A549 (cell line): Measurements from ENCODE around the gene SYK. TPM values are rescaled to one million over a fixed set of nuclear protein-coding genes. Genes with fewer than 3 reads are reported as not detected.

ENCODE experiments used
- ATAC-seq, 2 experiments: fragments of 200-7000 bp in 1 of 2; fragments of >200 bp in 1 of 2; cut with Nextera tagmentation in 1 of 2; cut with Tn5 transposase in 1 of 2; 3 replicates each; pipeline versions ENCODE4 v1.8.0 to v1.9.1; 2018 to 2020; ENCODE audit warnings: mild to moderate bottlenecking in 1 of 2, moderate library complexity in 1 of 2
- CTCF ChIA-PET: fragments of 300-600 bp; sonication (Branson Sonifier 250); formaldehyde crosslinking; extraction: SDS; loops from one replicate; lab custom pipeline; 2021; ENCODE audit warnings: antibody characterized with exemption, inconsistent platforms; lab: Yijun Ruan, JAX
- POLR2A ChIA-PET: fragments of 350-600 bp; formaldehyde crosslinking; extraction: SDS; loops from one replicate; lab custom pipeline; 2021; ENCODE audit warnings: antibody characterized with exemption, inconsistent platforms; lab: Yijun Ruan, JAX
- DNase-seq, 2 experiments: peaks; one replicate each; pipeline versions ENCODE4 v3.0.0 to v3.0.0-alpha.2; 2011 to 2016; ENCODE audit warnings: low read depth in 1 of 2, low spot score in 1 of 2
- FAIRE-seq: peaks from 2 replicates; lab custom pipeline; 2011; peaks lifted over from hg19 to GRCh38; lab: Jason Lieb, UNC
- H3K27ac ChIP-seq, 2 experiments: fragments of >200 bp; sonication (Bioruptor Twin); formaldehyde crosslinking; 3 replicates each; pipeline ENCODE4 v1.5.1; 2016 to 2017
- H3K4me1 ChIP-seq: fragments of >200 bp; sonication (Bioruptor Twin); formaldehyde crosslinking; 3 replicates; pipeline ENCODE4 v1.6.1; 2016
- H3K4me2 ChIP-seq: fragments of >200 bp; sonication (Bioruptor Twin); formaldehyde crosslinking; 3 replicates; pipeline ENCODE4 v1.6.1; 2016
- H3K4me3 ChIP-seq: fragments of >200 bp; sonication (Bioruptor Twin); formaldehyde crosslinking; 3 replicates; pipeline ENCODE4 v1.5.1; 2016
- H3K9me3 ChIP-seq: fragments of >200 bp; sonication (Bioruptor Twin); formaldehyde crosslinking; 3 replicates; pipeline ENCODE4 v1.6.1; 2016
- ATOH8 ChIP-seq: fragments of 250-450 bp; sonication (Bioruptor Pico); IDR thresholded peaks from 2 replicates; pipeline ENCODE4 v1.5.0; 2020; ENCODE audit warnings: low read depth, mild to moderate bottlenecking, moderate library complexity
- BCL3 ChIP-seq: fragments of >200 bp; sonication (Bioruptor Twin); formaldehyde crosslinking; IDR thresholded peaks from 3 replicates; pipeline ENCODE4 v1.6.1; 2016
- CBX2 ChIP-seq: fragments of 200-600 bp; sonication (generic); IDR thresholded peaks from 2 replicates; pipeline ENCODE4 v1.6.1; 2016; ENCODE audit warnings: low read depth, mild to moderate bottlenecking, borderline replicate concordance
- CBX8 ChIP-seq: fragments of 200-600 bp; sonication (generic); IDR thresholded peaks from 2 replicates; pipeline ENCODE4 v1.6.1; 2016
- CTCF ChIP-seq: fragments of >200 bp; sonication (Bioruptor Twin); formaldehyde crosslinking; IDR thresholded peaks from 3 replicates; pipeline ENCODE4 v1.5.1; 2016
- EHF ChIP-seq: fragments of 250-450 bp; sonication (Bioruptor Pico); IDR thresholded peaks from 2 replicates; pipeline ENCODE4 v1.5.0; 2020; ENCODE audit warnings: mild to moderate bottlenecking
- EHMT2 ChIP-seq: fragments of 200-600 bp; sonication (generic); IDR thresholded peaks from 2 replicates; pipeline ENCODE4 v1.6.1; 2016; ENCODE audit warnings: antibody characterized with exemption, low read depth, mild to moderate bottlenecking, moderate library complexity
- ESRRA ChIP-seq: fragments of 150-350 bp; IDR thresholded peaks from 2 replicates; pipeline ENCODE4 v1.6.1; 2014; ENCODE audit warnings: mild to moderate bottlenecking, low read length, borderline replicate concordance
- FOXS1 ChIP-seq: fragments of 250-450 bp; sonication (Bioruptor Pico); IDR thresholded peaks from 2 replicates; pipeline ENCODE4 v1.5.0; 2020; ENCODE audit warnings: mild to moderate bottlenecking, moderate library complexity
- HDAC2 ChIP-seq: fragments of 200-600 bp; sonication (generic); IDR thresholded peaks from 2 replicates; pipeline ENCODE4 v1.6.1; 2016
- HOXB13 ChIP-seq: fragments of 250-450 bp; sonication (Bioruptor Pico); IDR thresholded peaks from 2 replicates; pipeline ENCODE4 v1.5.0; 2020; ENCODE audit warnings: low read depth, mild to moderate bottlenecking, moderate library complexity
- JUNB ChIP-seq: fragments of >200 bp; sonication (Bioruptor Twin); formaldehyde crosslinking; IDR thresholded peaks from 2 replicates; pipeline ENCODE4 v1.6.1; 2016
- MAZ ChIP-seq: fragments of 150-350 bp; IDR thresholded peaks from 2 replicates; pipeline ENCODE4 v1.6.1; 2014; ENCODE audit warnings: antibody characterized with exemption, low read depth, low read length, borderline replicate concordance
- PBX3 ChIP-seq: IDR thresholded peaks from 2 replicates; pipeline ENCODE4 v1.6.1; 2012
- POLR2AphosphoS2 ChIP-seq: conservative IDR thresholded peaks from 2 replicates; pipeline ENCODE4 v1.6.1; 2012; ENCODE audit warnings: low read length, improper control_type of control experiment, inconsistent platforms
- RAD21 ChIP-seq, 2 experiments: fragments of >200 bp in 1 of 2; sonication (Bioruptor Twin) in 1 of 2; formaldehyde crosslinking in 1 of 2; IDR thresholded peaks in 1 of 2; conservative IDR thresholded peaks in 1 of 2; 2 replicates in 1 of 2; 3 replicates in 1 of 2; pipeline ENCODE4 v1.6.1; 2012 to 2018; ENCODE audit warnings: inconsistent platforms in 1 of 2
- RNF2 ChIP-seq: fragments of 200-600 bp; sonication (generic); IDR thresholded peaks from 2 replicates; pipeline ENCODE4 v1.6.1; 2016; ENCODE audit warnings: low read depth, mild to moderate bottlenecking, antibody characterized with exemption, moderate library complexity, borderline replicate concordance
- SMC3 ChIP-seq: fragments of >200 bp; sonication (Bioruptor Twin); formaldehyde crosslinking; IDR thresholded peaks from 3 replicates; pipeline ENCODE4 v1.6.1; 2018; ENCODE audit warnings: inconsistent platforms
- TP53 ChIP-seq: fragments of 250-450 bp; sonication (Bioruptor Pico); IDR thresholded peaks from 2 replicates; pipeline ENCODE4 v1.5.0; 2021; ENCODE audit warnings: mild to moderate bottlenecking, moderate library complexity
- USF2 ChIP-seq: fragments of 450-650 bp; IDR thresholded peaks from 2 replicates; pipeline ENCODE4 v1.6.1; 2014; ENCODE audit warnings: antibody characterized with exemption
- WGBS: methylation state at CpG from one replicate; pipeline ENCODE4 v1.1.6; 2017; ENCODE audit errors: missing lambda C conversion rate; 5-methylcytosine and 5-hydroxymethylcytosine counted together
- polyA plus RNA-seq, 4 experiments: library from polyadenylated mRNA; depleted of rRNA in 3 of 4; stranded (reverse); fragments of >200 nt; fragmentation: RNase III in 1 of 4; extraction: RNeasy Plus Mini Kit Qiagen cat#74134 plus additional on column Dnase treatment in 1 of 4; gene quantifications; 2 replicates in 3 of 4; 3 replicates in 1 of 4; pipeline ENCODE4 v1.2.3, GENCODE V29; 2011 to 2017

SYK gene
- polyA plus RNA-seq, 2 of the 4 experiments (the other 2 are of a cell fraction): 0.01 to 0.03 TPM

- no peak for TF ChIP-seq ATOH8 (CRISPR knock-in tag)
- no peak for TF ChIP-seq JUNB
- no peak for TF ChIP-seq CBX8
- no peak for TF ChIP-seq TP53
- no peak for TF ChIP-seq EHMT2
- TF ChIP-seq, all 56 proteins: peak for 0
These were observed 66.9 kb downstream of the SYK start (continued) for GRCh38 chr9:90868555-90868954.

GRCh38 chr9:90869361-90869760 lies 67.7 kb downstream of the SYK start:
- FAIRE-seq (no peak), ATAC-seq (no peak), DNase-seq (no peak)
- no peak overlapping the region for H3K27ac ChIP-seq
- TF ChIP-seq HDAC2: no peak
- TF ChIP-seq MAZ: no peak
- no peak for TF ChIP-seq TP53
- ChIA-PET CTCF (interaction anchor here (1.3 to 4.8 kb wide), 4 partner anchors 11 to 729 kb away, joined by 5 to 31 read pairs (median 10); no protein-coding TSS in a partner anchor), POLR2A (no interaction called here)
- H3K4me1 ChIP-seq: no peaks in the 10 kb centered on the region
- H3K4me3 ChIP-seq: no peak overlapping the region
- H3K4me2 ChIP-seq: no peak overlapping the region
- no peaks in the 10 kb centered on the region for H3K9me3 ChIP-seq

- peak; percentile 27 to 37 for DNase-seq
- H3K4me2 ChIP-seq: no peak overlapping the region
- H3K27ac ChIP-seq: no peak overlapping the region
- TF ChIP-seq CTCF (peak; percentile 93), SMC3 (peak; percentile 74), RAD21 (conservative IDR thresholded peaks at IDR 0.05 in 1 of 2, IDR thresholded peaks at IDR 0.05 in 1 of 2) (peak; percentile 83 to 85), RNF2 (no peak), POLR2AphosphoS2 (no peak)
- ChIA-PET POLR2A (no interaction called here), CTCF (interaction anchor here (0.6 to 4.8 kb wide), 14 partner anchors 9 to 740 kb away, joined by 3 to 31 read pairs (median 4); partner anchors contain the start of gene DIRAS2)
- WGBS: under 1% methylated on average over 4 of the region's 4 CpGs
- H3K9me3 ChIP-seq: no peaks in the 10 kb centered on the region
- no peak for FAIRE-seq
- ATAC-seq: peak; percentile 56 to 72; a peak in 3 of 6 replicates
- H3K4me1 ChIP-seq: no peaks in the 10 kb centered on the region
- H3K4me3 ChIP-seq: no peak overlapping the region
These were observed 69.2 kb downstream of the SYK start for GRCh38 chr9:90870621-90871326.

- ChIA-PET POLR2A (no interaction called here), CTCF (interaction anchor here (2.0 to 4.8 kb wide), 3 partner anchors 9 to 645 kb away, joined by 8 to 31 read pairs (median 10); no protein-coding TSS in a partner anchor)
- ATAC-seq (no peak), DNase-seq (no peak), FAIRE-seq (no peak)
- Histone ChIP-seq H3K4me1 (no peaks in the 10 kb centered on the region), H3K9me3 (no peaks in the 10 kb centered on the region), H3K4me3 (no peak overlapping the region), H3K4me2 (no peak overlapping the region), H3K27ac (no peak overlapping the region)
- WGBS: 0% methylated on average over 3 of the region's 3 CpGs
- TF ChIP-seq RAD21 (conservative IDR thresholded peaks at IDR 0.05 in 1 of 2, IDR thresholded peaks at IDR 0.05 in 1 of 2) (no peak), FOXS1 (CRISPR knock-in tag) (no peak), ESRRA (no peak), EHF (no peak), BCL3 (no peak), CBX8 (no peak), CBX2 (no peak), HOXB13 (CRISPR knock-in tag) (no peak), PBX3 (no peak), USF2 (no peak), CTCF (no peak)
These were observed 69.8 kb downstream of the SYK start for GRCh38 chr9:90871327-90871935.
